A549 (cell line): Measurements from ENCODE around the gene PPP3CA.

Experiments
- MAZ ChIP-seq: fragments of 150-350 bp; IDR thresholded peaks from 2 replicates; pipeline ENCODE4 v1.6.1; 2014; ENCODE audit warnings: antibody characterized with exemption, low read depth, low read length, borderline replicate concordance
- RAD21 ChIP-seq, 2 experiments: fragments of >200 bp in 1 of 2; sonication (Bioruptor Twin) in 1 of 2; formaldehyde crosslinking in 1 of 2; IDR thresholded peaks in 1 of 2; conservative IDR thresholded peaks in 1 of 2; 2 replicates in 1 of 2; 3 replicates in 1 of 2; pipeline ENCODE4 v1.6.1; 2012 to 2018; ENCODE audit warnings: inconsistent platforms in 1 of 2
- TF ChIP-seq, protein P1 (sequence below): fragments of >200 bp; sonication (Bioruptor Twin); formaldehyde crosslinking; IDR thresholded peaks from 3 replicates; pipeline ENCODE4 v1.5.1; 2016
- TF ChIP-seq, protein P2 (sequence below): fragments of 450-650 bp; IDR thresholded peaks from 2 replicates; pipeline ENCODE4 v1.6.1; 2014; ENCODE audit warnings: antibody characterized with exemption

DNA sequence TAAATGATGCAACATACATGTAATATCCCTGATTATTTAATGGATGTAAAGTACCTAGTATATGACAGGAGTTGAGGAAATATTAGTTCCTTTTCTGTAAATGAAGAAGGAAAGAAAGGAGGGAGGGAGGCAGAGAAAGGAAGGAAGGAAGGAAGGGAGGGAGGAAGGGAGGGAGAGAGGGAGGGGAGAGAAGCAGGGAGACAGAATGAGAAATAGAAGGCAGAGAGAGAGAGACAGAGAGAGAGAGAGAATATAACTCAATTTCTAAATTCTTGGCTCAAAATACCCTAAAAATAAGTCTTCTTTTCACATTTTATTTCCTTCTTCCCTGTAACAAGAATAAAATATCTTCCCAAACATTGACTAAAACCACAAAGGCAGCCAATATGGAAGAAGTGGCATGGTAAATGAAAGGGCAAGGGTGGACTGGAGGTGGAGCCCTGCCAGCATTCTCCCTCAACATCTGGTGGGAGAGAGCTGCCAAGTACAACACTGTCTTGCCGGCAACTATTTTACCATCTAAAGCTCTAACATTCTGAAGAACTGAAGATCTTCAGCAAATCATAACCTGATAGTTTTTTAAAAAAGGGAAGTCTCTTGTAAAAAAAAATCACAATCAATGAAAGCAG lies 245.1 kb downstream of the PPP3CA start:
- TF ChIP-seq MAZ, result no peak
- TF ChIP-seq, protein P1, sequence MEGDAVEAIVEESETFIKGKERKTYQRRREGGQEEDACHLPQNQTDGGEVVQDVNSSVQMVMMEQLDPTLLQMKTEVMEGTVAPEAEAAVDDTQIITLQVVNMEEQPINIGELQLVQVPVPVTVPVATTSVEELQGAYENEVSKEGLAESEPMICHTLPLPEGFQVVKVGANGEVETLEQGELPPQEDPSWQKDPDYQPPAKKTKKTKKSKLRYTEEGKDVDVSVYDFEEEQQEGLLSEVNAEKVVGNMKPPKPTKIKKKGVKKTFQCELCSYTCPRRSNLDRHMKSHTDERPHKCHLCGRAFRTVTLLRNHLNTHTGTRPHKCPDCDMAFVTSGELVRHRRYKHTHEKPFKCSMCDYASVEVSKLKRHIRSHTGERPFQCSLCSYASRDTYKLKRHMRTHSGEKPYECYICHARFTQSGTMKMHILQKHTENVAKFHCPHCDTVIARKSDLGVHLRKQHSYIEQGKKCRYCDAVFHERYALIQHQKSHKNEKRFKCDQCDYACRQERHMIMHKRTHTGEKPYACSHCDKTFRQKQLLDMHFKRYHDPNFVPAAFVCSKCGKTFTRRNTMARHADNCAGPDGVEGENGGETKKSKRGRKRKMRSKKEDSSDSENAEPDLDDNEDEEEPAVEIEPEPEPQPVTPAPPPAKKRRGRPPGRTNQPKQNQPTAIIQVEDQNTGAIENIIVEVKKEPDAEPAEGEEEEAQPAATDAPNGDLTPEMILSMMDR, result no peak
- no peak for TF ChIP-seq RAD21 (conservative IDR thresholded peaks at IDR 0.05 in 1 of 2, IDR thresholded peaks at IDR 0.05 in 1 of 2)
- TF ChIP-seq, protein P2, sequence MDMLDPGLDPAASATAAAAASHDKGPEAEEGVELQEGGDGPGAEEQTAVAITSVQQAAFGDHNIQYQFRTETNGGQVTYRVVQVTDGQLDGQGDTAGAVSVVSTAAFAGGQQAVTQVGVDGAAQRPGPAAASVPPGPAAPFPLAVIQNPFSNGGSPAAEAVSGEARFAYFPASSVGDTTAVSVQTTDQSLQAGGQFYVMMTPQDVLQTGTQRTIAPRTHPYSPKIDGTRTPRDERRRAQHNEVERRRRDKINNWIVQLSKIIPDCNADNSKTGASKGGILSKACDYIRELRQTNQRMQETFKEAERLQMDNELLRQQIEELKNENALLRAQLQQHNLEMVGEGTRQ, result no peak
